Activated CD8-positive, alpha-beta memory T cell treated with anti-CD3 and anti-CD28 coated beads for 1 hour (primary cell): ENCODE data around the gene PM20D1.
A peak's percentile ranks its signal among the peaks of the same experiment; 100 is the strongest.
"Not testable (repeated sequence)": the region's sequence is repeated elsewhere in the genome, so short reads cannot be mapped to it uniquely, and the experiment has no call there.

Experiments used
- DNase-seq, 2 donors: peaks; one replicate each; pipeline ENCODE4 v3.0.0-alpha.2; 2020; ENCODE audit warnings: low read depth in 1 of 2; ENCODE audit errors: extremely low read depth in 1 of 2

Gene PM20D1, protein sequence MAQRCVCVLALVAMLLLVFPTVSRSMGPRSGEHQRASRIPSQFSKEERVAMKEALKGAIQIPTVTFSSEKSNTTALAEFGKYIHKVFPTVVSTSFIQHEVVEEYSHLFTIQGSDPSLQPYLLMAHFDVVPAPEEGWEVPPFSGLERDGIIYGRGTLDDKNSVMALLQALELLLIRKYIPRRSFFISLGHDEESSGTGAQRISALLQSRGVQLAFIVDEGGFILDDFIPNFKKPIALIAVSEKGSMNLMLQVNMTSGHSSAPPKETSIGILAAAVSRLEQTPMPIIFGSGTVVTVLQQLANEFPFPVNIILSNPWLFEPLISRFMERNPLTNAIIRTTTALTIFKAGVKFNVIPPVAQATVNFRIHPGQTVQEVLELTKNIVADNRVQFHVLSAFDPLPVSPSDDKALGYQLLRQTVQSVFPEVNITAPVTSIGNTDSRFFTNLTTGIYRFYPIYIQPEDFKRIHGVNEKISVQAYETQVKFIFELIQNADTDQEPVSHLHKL

DNA sequence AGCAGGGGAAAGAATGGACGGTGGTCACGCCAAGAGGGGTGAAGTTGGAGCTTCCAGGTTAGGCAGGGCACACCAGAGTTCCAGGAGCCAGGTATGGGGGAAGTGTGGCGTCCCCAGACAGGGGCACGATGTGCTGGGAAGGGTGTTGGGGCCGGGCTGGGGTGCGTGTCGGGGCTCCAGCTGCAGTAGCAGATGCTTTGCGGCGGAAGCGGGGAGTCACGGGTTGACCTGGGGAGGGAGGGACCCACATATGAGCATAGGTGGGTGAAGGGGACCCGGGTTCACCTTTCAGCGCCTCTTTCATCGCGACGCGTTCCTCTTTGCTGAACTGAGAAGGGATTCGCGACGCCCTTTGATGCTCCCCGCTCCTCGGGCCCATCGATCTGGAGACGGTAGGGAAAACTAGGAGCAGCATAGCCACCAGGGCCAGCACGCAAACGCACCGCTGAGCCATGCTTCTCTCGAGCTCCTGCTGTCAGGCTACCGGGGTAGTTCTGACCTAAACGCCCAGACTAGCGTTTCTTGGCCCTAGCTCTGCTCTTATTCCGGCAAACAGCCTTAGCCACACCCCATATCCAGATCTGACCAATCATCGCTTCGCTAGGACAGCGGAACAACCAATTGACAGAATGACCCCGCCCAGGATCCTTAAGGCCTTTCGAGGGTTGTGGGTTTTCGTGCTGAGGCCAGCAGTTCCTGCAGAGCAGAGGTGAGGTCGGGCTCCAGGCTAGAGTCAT is at the start of gene PM20D1:
TSS of gene PM20D1 (minus strand) at position 514 of the 737 bp plus-strand sequence. CDS start at position 454, 60 bp downstream.
- peak; percentile 41 to 71 for DNase-seq

DNA sequence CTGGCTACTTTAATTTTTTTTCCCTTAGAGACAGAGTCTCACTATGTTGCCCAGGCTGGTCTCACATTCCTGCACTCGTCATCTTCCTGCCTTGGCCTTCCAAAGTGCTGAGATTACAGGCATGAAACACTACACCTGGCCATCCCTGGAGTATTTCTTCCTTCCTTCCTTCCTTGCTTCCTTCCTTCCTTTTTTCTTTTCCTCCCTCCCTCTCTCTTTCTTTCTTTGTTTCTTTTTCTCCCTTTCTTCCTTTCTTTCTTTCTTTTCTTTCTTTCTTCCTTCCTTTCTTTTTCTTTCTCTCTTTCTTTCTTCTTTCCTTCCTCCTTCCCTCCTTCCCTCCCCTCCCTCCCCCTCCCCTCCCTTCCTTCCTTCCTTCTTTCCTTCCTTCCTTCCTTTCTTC is 46.4 kb upstream of the PM20D1 start:
- DNase-seq, result no peak

DNA sequence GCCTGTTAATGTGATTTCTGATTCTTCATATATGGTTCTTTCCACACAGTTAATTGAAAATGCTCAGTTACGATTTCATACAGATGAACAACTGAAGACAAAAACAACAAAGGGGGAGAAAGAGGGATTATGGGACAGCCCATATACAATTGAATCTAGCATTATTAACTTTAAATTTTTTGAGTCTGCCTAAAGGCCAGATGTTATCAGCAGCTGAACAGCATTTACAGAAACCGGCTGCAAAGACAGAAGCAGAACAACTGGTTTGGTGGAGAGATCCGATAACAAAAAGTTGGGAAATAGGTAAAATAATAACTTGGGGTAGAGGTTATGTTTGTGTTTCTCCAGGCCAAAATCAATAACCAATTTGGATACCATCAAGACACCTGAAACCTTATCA is 44.2 kb upstream of the PM20D1 start:
- not testable (repeated sequence) for DNase-seq

DNA sequence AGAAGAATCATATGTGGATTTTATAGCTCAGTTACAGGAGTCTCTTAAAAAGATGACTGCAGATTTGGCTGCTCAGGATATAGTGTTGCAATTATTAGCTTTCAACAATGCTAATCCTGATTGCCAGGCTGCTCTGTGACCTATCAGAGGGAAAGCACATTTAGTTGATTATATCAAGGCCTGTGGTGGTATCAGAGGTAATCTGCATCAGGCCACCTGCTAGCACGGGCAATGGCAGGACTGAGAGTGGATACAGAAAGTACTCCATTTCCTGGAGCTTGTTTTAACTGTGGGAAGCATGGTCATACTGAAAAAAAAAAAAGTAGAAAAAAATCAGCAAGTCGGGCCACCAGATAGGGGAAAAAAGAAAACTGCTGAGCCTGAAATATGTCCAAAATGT is 42.2 kb upstream of the PM20D1 start:
- not testable (repeated sequence) for DNase-seq

DNA sequence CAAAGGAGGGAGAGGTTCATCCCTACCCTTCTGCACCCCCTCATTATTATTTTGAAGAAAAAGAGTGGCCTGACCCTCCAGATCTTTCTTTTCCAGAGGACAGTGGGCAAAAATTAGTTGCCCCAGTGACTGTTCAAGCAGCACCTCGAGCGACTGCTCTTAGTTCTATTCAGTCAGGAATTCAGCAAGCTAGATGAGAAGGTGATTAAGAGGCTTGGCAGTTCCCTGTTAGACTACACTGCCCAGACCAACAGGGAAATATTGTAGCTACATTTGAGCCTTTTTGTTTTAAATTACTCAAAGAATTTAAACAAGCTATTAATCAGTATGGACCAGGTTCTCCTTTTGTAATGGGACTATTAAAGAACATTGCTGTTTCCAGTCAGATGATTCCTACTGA is 41.5 kb upstream of the PM20D1 start:
- not testable (repeated sequence) for DNase-seq

DNA sequence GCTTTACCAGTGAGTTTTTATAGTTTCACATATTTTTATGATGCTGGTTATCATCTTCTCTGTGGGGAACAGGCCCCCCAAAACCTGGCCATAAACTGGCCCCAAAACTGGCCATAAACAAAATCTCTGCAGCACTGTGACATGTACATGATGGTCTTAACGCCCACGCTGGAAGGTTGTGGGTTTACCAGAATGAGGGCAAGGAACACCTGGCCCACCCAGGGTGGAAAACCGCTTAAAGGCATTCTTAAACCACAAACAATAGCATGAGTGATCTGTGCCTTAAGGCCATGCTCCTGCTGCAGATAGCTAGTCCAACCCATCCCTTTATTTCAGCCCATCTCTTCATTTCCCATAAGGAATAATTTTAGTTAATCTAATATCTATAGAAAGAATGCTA is 40.7 kb upstream of the PM20D1 start:
- not testable (repeated sequence) for DNase-seq

DNA sequence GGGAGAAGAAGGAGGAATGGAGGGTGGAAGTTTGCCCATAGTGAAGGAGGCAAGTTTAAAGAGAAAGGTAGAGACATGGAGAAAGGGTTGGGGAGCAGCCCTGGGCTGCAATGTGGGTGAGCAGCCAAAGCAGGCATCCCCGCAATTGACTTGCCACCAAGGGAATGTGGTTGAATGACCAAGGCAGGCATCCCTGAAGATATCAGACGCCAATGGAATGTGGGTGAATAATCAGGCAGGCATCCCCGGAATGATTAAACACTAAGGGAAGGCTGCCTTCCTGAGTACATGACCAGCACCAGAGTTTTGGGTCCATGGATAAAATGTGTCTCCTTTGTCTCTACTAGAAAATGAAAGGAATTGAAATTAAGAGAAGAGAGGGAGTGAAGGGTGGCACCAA is 39.8 kb upstream of the PM20D1 start:
- DNase-seq, result not testable (repeated sequence)

DNA sequence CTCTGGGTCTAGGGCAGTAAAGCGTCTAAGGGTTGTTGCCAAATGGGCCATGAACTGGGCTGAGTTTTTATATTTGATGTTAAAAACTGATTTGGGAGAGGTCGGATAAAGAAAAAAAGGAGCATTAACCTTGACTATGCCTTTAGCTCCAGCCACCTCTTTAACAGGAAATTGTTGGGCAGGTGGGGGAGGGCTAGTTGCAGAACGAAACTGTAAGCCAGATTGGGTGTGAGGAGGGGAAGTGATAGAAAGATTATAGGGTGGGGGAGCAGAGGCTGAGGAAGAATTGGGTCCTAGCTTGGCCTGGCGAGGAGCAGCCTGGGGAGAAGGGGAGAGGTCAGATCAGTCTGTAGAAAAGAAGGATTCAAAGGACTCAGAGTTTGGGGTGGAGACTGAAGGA is 39.1 kb upstream of the PM20D1 start:
- DNase-seq, result not testable (repeated sequence)

DNA sequence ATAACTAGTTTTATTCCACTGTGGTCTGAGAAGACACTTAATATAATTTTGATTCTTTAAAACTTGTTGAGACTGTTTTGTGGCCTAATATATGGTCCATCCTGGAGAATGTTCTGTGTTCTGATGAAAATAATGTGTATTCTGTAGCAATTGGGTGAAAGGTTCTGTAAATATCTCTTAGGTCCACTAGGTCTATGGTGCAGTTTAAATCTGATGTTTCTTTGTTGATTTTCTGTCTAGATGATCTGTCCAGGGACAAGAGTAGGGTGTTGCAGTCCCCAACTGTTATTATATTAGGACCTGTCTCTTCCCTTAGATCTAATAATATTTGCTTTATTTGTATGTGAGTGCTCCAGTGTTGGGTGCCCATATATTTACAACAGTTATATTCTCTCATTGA is 33.9 kb upstream of the PM20D1 start:
- DNase-seq, result no peak

DNA sequence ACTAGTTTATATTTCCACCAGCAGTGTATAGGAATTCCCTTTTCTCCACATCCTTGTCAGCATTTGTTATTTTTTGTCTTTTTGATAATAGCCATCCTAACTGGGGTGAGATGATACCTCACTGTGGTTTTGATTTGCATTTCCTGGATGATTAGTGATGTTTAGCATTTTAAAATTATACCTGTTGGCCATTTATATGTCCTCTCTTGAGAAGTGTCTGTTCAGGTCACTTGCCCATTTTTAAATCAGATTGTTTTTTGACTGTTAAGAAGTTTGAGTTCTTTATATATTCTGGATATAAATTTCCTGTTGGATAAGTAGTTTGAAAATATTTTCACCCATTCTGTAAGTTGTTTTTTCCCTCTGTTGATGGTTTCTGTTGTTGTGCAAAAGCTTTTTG is 31.0 kb upstream of the PM20D1 start:
- no peak for DNase-seq

DNA sequence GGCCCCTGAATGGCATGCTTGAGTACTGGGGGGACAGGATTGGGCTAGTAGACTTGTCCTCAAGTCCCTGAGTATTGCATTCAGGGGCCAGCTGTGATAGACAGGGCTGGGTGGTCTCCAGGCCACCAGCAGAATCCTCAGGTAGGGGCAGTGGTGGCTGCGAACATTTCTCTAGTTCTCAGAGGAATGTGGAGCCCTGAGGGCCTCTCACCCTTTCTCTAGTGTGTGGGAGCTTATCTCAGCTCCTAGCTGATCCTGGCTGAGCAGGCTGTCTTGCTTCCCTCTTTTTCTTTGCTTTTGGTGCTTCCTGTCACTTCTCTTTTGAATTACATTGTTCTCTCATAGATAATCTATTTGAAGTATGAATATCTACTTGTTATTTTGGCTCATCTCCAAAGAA is 30.0 kb upstream of the PM20D1 start:
- no peak for DNase-seq

DNA sequence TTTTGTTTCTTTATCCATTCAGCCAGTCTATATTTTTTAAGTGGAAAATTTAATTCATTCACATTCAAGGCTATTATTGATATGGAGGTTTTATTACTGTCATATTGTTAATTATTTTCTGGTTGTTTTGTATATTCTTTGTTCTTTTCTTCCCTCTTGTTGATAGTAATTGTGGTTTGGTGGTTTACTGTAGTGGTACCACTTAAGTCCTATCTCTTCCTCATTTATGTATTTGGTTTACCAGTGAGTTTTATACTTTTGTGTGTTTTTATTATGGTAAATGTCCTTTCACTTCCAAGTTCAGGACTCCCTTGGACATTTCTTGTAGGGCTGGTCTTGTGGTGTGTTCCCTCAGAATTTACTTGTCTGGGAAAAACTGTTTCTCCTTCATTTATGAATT is 28.1 kb upstream of the PM20D1 start:
- DNase-seq, result no peak

DNA sequence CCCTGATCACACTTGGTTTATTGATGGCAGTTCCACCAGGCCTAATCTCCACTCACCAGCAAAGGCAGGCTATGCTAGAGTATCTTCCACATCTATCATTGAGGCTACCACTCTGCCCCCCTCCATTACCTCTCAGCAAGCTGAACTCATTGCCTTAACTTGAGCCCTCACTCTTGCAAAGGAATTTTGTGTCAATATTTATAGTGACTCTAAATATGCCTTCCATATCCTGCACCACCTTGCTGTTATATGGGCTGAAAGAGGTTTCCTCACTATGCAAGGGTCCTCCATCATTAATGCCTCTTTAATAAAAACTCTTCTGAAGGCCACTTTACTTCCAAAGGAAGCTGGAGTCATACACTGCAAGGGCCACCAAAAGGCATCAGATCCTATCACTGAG is 23.2 kb upstream of the PM20D1 start:
- DNase-seq, result not testable (repeated sequence)

DNA sequence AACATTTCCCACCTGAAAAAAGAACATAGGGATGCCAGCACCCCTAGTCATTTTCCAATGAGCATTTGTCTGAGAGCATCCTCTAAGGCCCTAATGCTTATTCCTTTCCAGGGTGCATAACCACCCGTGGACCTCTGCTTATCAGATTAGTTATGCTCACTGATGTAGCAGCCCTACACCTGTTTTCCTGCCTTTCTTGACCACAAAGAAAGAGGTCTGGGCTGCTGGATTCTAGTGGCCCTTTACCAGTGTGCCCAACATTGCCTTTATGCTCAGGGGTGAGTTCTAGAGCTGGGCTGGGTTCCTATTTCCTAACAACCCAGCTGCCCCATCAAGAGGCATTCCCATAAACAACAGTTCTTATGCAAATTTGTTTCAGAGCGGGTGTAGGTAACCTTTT is 20.3 kb upstream of the PM20D1 start:
- no peak for DNase-seq

DNA sequence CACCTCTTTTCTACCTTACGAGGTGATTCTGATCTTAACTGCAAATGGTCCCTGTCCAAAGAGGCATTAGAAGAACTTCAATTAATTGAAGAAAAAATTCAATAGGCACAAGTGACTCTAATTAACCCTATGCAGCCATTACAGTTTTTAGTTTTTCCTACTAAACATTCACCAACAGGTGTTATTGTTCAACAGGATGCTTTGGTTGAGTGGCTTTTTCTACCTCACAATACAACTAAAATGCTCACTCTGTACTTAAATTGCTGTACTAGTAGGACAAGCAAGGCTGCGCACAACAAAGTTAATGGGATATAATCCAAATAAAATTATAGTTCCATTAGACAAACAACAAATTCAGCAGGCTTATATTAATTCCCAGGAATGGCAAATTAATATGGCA is 11.6 kb upstream of the PM20D1 start:
- DNase-seq, result no peak

DNA sequence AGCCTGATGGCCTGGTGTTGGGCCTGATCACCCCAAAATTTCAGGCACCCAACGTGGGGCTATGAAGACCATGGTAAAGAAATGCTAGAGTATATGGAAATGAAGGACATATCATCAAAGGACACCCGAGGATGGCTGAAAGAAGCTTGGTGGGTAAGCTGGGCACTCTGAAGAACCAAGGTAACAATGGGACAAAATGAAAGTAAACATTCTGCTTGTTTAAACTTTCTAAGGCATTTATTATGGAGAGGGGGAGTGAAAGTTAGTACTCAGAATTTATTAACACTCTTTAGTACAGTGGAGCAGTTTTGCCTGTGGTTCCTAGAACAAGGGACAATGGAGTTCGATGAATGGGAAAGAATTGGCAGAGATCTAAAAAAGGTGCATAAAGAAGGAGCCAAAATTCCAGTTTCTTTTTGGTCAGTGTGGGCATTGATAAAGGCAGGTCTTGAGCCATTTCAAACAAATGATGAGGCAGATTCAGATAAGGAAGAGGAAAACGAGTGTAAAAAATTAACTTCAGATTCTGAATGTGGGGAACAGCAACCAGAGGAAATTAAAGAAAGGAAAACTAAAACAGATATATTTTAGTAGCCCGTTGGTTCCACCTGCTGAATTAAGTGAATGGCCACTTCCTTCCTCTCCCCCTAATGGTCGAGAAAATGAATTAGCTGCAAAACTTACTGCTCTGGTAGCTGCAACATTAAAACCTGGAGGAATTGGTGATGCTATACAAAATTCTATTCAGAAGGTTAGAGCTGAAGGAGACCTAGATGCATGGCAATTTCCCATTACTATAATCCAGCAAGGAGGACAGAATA is 8.4 kb upstream of the PM20D1 start:
- DNase-seq, result no peak

DNA sequence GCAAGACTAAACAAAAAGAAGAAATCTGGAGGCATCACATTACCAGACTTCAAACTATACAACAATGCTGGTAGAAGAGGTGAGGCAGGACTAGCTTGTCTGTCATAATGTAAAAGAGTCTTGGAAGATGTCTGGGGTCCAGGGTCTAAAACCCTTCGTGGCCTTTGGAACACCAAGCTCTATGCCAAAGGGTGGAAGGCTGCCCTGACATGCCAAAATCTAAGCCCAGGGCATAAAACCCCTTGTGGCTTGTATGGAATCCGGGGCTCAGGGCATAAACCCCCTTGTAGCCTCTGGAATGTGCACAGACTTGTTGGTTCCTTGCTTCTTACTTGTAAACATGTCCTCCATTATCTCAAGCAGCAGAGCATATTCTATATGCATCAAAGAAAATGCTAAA is 7.6 kb upstream of the PM20D1 start:
- DNase-seq, result not testable (repeated sequence)

DNA sequence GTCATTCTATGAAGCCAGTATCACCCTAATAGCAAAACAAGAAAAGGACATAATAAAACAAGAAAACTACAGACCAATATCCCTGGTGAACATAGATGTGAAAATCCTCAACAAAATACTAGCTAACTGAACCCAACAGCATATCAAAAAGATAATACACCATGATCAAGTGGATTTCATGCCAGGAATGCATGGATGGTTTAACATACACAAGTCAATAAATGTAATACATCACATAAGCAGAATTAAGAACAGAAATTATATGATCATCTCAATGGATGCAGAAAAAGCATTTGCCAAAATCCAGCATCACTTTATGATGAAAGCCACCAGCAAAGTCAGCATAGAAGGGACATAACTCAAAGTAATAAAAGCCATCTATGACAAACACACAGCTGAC is 6.5 kb upstream of the PM20D1 start:
- no peak for DNase-seq

DNA sequence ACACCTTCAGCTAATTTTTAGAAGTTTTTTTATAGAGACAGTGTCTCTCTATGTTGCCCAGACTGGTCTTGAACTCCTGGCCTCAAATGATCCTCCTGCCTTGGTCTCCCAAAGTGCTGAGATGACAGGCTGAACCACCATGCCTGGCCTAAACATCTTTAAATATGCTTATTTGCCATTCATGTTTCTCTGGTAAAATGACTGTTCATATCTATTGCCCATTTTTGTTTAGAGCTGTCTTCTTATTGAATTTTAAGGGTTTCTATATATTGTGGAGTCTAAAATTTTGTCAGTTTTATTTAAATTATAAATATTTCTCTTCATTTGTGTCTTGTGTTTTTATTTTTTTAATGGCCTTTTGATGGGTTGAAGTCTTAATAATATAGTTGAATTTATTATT is 3.0 kb upstream of the PM20D1 start:
- no peak for DNase-seq

DNA sequence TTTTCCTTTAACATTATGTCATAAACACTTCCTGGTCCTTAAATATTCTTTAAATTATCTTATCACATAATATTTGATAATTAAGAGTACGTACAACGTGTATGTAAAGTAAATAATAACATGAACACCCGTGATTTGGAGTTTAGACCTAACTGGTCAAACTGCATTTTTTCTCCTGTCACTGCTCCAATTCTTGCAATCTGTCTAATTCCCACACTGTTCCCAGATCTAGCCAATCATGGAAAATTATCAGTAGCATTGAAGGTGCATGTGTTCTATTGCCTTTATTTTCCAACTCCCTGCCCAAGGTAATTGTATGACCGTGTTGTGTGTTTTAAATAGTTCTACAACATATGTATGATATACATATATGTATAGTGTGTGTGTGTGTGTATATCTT is 2.1 kb upstream of the PM20D1 start:
- DNase-seq, result no peak
